ENCODE results near the gene PCYOX1L. TPM values are rescaled to one million over a fixed set of nuclear protein-coding genes. Genes with fewer than 3 reads are reported as not detected.

PCYOX1L gene
- total RNA-seq, 1 experiment from 2014 or later: 29.9 TPM

DNA sequence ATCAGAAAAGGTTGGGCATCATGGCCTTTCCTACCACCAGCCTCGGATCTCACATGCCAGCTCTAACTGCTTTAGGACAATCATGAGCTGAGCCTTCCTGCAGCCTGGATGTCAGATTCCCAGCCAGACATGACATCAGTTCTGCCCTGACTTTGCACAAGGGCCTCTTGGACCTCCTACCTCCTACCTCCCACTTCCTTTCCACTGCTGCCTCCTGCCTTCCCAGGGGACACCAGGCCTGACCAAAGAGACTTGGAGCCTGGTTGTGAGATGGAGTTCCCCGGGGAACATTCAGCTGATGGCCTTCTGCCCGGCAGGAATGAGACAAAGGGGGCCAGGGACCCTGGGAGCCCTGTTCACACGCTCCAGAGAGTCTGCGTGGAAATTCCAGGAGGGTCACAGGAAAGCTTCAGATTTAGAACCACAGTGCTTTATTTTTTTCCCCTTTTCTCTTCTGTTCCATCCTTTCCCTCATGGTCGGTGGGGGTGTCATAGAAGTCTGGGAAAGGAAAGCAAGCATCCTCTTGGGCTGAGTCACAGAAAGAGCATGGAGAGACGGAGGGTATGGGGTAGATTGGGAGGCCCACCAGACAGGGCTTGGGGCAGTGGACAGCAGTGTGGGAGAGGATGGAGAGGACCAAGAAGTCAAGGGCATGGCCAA lies 56.7 kb downstream of the PCYOX1L start:
- Mint-ChIP-seq H3K9me3 (ENCODE audit: low read depth, unreplicated experiment) (no peaks in the 10 kb centered on the region), H3K27me3 (ENCODE audit: unreplicated experiment) (peaks cover 30% of the 10 kb centered on the region), H3K4me1 (ENCODE audit: low read depth, unreplicated experiment) (peaks cover 9% of the 10 kb centered on the region), H3K4me3 (ENCODE audit: low read depth, unreplicated experiment) (no peak overlapping the region), H3K36me3 (ENCODE audit: insufficient read depth, unreplicated experiment) (no peaks in the 10 kb centered on the region), H3K27ac (ENCODE audit: unreplicated experiment) (no peak overlapping the region)
- CTCF ChIA-PET: no interaction called here
- no peak for DNase-seq
- no TSS peak for BruUV-seq (replicated peaks)
- intact Hi-C loops (cut with micrococcal nuclease; ENCODE audit: unreplicated experiment): no loop called here
- TF ChIP-seq, protein P1, sequence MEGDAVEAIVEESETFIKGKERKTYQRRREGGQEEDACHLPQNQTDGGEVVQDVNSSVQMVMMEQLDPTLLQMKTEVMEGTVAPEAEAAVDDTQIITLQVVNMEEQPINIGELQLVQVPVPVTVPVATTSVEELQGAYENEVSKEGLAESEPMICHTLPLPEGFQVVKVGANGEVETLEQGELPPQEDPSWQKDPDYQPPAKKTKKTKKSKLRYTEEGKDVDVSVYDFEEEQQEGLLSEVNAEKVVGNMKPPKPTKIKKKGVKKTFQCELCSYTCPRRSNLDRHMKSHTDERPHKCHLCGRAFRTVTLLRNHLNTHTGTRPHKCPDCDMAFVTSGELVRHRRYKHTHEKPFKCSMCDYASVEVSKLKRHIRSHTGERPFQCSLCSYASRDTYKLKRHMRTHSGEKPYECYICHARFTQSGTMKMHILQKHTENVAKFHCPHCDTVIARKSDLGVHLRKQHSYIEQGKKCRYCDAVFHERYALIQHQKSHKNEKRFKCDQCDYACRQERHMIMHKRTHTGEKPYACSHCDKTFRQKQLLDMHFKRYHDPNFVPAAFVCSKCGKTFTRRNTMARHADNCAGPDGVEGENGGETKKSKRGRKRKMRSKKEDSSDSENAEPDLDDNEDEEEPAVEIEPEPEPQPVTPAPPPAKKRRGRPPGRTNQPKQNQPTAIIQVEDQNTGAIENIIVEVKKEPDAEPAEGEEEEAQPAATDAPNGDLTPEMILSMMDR (IDR thresholded peaks at IDR 0.05; ENCODE audit: unreplicated experiment): no peak

DNA sequence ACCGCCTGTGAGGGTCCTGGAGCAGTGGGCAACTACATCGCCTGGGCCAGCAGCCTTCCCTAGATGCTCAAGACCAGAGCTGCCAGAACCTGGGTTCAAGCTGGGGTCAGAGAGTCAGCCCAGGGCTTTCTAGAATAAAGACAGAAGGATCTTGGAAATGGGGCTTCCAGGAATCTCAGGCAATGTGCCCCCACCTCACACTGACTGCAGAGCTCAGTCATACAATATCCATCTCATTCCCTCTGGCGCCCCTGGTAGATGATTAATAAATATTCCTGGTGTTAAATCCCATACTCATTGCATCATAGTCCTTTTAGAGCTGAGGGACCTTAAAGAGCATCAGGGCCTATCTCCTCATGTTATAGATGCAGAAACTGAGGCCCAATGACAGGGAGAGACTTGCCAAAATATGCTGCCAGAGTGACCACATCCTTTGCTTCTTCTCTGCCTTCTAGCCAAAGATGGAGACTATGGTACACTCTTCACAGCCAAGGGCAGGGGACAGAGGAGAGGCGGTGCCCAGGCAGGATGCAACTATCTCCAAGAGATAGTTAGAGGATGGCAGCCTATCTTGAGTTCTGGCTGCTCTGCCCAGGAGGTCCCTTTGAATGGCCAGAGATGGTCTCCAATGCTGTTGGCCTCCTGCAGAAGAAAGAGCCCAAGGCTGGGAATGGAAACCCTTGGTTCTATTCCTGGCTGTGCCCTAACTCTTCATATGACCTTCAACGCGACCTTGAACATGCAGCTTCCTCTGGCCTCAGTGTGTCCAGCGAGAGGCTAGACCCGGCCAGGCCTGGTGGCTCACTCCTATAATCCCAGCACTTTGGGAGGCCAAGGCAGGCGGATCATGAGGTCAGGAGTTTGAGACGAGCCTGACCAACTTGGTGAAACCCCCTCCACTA lies 57.5 kb downstream of the PCYOX1L start:
- DNase-seq: no peak
- H3K36me3 Mint-ChIP-seq (ENCODE audit: insufficient read depth, unreplicated experiment): no peaks in the 10 kb centered on the region
- intact Hi-C loops (cut with micrococcal nuclease; ENCODE audit: unreplicated experiment): no loop called here
- H3K9me3 Mint-ChIP-seq (ENCODE audit: low read depth, unreplicated experiment): no peaks in the 10 kb centered on the region
- H3K4me3 Mint-ChIP-seq (ENCODE audit: low read depth, unreplicated experiment): no peak overlapping the region
- TF ChIP-seq, protein P1 (IDR thresholded peaks at IDR 0.05; ENCODE audit: unreplicated experiment): no peak
- BruUV-seq (replicated peaks): no TSS peak
- CTCF ChIA-PET: no interaction called here
- peaks cover 37% of the 10 kb centered on the region for H3K27me3 Mint-ChIP-seq (ENCODE audit: unreplicated experiment)
- no peak overlapping the region for H3K27ac Mint-ChIP-seq (ENCODE audit: unreplicated experiment)
- peaks cover 9% of the 10 kb centered on the region for H3K4me1 Mint-ChIP-seq (ENCODE audit: low read depth, unreplicated experiment)

- BruUV-seq (replicated peaks): no TSS peak
- no peak overlapping the region for H3K27ac Mint-ChIP-seq (ENCODE audit: unreplicated experiment)
- CTCF ChIA-PET: no interaction called here
Measured at GRCh38 chr5:149416987-149417710, 59.3 kb downstream of the PCYOX1L start.

More at GRCh38 chr5:149416987-149417710, 59.3 kb downstream of the PCYOX1L start:
- Mint-ChIP-seq H3K9me3 (ENCODE audit: low read depth, unreplicated experiment) (no peaks in the 10 kb centered on the region), H3K4me1 (ENCODE audit: low read depth, unreplicated experiment) (peaks cover 9% of the 10 kb centered on the region), H3K36me3 (ENCODE audit: insufficient read depth, unreplicated experiment) (no peaks in the 10 kb centered on the region), H3K4me3 (ENCODE audit: low read depth, unreplicated experiment) (no peak overlapping the region), H3K27me3 (ENCODE audit: unreplicated experiment) (peaks cover 43% of the 10 kb centered on the region)
- intact Hi-C loops (cut with micrococcal nuclease; ENCODE audit: unreplicated experiment): no loop called here
- no peak for DNase-seq
- TF ChIP-seq, protein P1 (IDR thresholded peaks at IDR 0.05; ENCODE audit: unreplicated experiment): no peak

Measured in Calu3 (cell line).